Smooth muscle cell (in vitro differentiated cells): Measurements from ENCODE around the gene SPON2. TPM values are rescaled to one million over a fixed set of nuclear protein-coding genes. Genes with fewer than 3 reads are reported as not detected.

ENCODE experiments used
- DNase-seq: peaks from one replicate; lab custom pipeline; 2025; ENCODE audit not compliant: unreplicated experiment; lab: John Stamatoyannopoulos, UW
- H2AFZ ChIP-seq: fragments of 200-600 bp; sonication (generic); 2 replicates; pipeline ENCODE4 v1.6.0; 2016; ENCODE audit warnings: antibody characterized with exemption, low read depth, mild to moderate bottlenecking
- H3F3A ChIP-seq: fragments of 200-600 bp; sonication (generic); 2 replicates; pipeline ENCODE4 v1.6.0; 2017; ENCODE audit warnings: antibody characterized with exemption, low read depth
- H3K27ac ChIP-seq: fragments of 200-600 bp; sonication (generic); 2 replicates; pipeline ENCODE4 v1.5.1; 2016; ENCODE audit warnings: low read depth, mild to moderate bottlenecking
- H3K27me3 ChIP-seq: fragments of 200-600 bp; sonication (generic); 2 replicates; pipeline ENCODE4 v1.6.1; 2016; ENCODE audit warnings: low read depth, mild to moderate bottlenecking
- H3K36me3 ChIP-seq: fragments of 200-600 bp; sonication (generic); 2 replicates; pipeline ENCODE4 v1.5.1; 2016; ENCODE audit warnings: low read depth
- H3K4me1 ChIP-seq: fragments of 200-600 bp; sonication (generic); 2 replicates; pipeline ENCODE4 v1.5.1; 2016; ENCODE audit warnings: low read depth
- H3K4me2 ChIP-seq: fragments of 200-600 bp; sonication (generic); 2 replicates; pipeline ENCODE4 v1.6.0; 2016; ENCODE audit warnings: mild to moderate bottlenecking
- H3K4me3 ChIP-seq: fragments of 200-600 bp; sonication (generic); 2 replicates; pipeline ENCODE4 v1.5.1; 2016; ENCODE audit warnings: mild to moderate bottlenecking
- H3K79me2 ChIP-seq: fragments of 200-600 bp; sonication (generic); 2 replicates; pipeline ENCODE4 v1.6.0; 2016; ENCODE audit warnings: low read depth, mild to moderate bottlenecking
- H3K9ac ChIP-seq: fragments of 200-600 bp; sonication (generic); 2 replicates; pipeline ENCODE4 v1.6.0; 2016; ENCODE audit warnings: low read depth
- H3K9me3 ChIP-seq: fragments of 200-600 bp; sonication (generic); replicated peaks from 2 replicates; pipeline ENCODE4 v1.5.1; 2016; ENCODE audit warnings: low read depth
- H4K20me1 ChIP-seq: fragments of 200-600 bp; sonication (generic); 2 replicates; pipeline ENCODE4 v1.6.0; 2016; ENCODE audit warnings: low read depth
- CTCF ChIP-seq: fragments of 200-600 bp; sonication (generic); IDR thresholded peaks from 2 replicates; pipeline ENCODE4 v1.5.1; 2017; ENCODE audit warnings: borderline replicate concordance, mild to moderate bottlenecking, antibody characterized with exemption; ENCODE audit not compliant: insufficient read depth, poor library complexity, severe bottlenecking
- WGBS: methylation state at CpG from one replicate; pipeline ENCODE4 v1.1.7; 2016; ENCODE audit warnings: low lambda C conversion rate; 5-methylcytosine and 5-hydroxymethylcytosine counted together
- polyA plus RNA-seq: library from polyadenylated mRNA; unstranded; fragments of >200 nt; fragmentation: Nextera tagmentation; extraction: Ambion mirVana; gene quantifications from 2 replicates; pipeline ENCODE4 v1.2.1, GENCODE V29; 2016
- total RNA-seq: library from RNA; depleted of rRNA; stranded (reverse); fragments of >200 nt; gene quantifications from 2 replicates; pipeline ENCODE4 v1.2.3, GENCODE V29; 2014

The SPON2 gene
- total and polyA plus RNA-seq, 2 experiments from 2014 or later = 171 to 427 TPM

GRCh38 chr4:1213336-1213995 is 41.1 kb upstream of the SPON2 start:
- no peak overlapping the region for H2AFZ ChIP-seq
- H3K9ac ChIP-seq = no peak overlapping the region
- peaks cover 7% of the 10 kb centered on the region for H3K79me2 ChIP-seq
- H3K4me3 ChIP-seq = no peak overlapping the region
- no peak overlapping the region for H3K4me2 ChIP-seq
- H3K36me3 ChIP-seq = no peaks in the 10 kb centered on the region
- H3K27ac ChIP-seq = no peak overlapping the region
- H3K27me3 ChIP-seq = no peaks in the 10 kb centered on the region
- H3K4me1 ChIP-seq = no peaks in the 10 kb centered on the region
- WGBS = 94% methylated on average over 20 of the region's 20 CpGs
- TF ChIP-seq CTCF = no peak
- H4K20me1 ChIP-seq = peaks cover 42% of the 10 kb centered on the region
- no peaks in the 10 kb centered on the region for H3F3A ChIP-seq
- H3K9me3 ChIP-seq = no peaks in the 10 kb centered on the region
- no peak for DNase-seq

- DNase-seq = no peak
- H3K9ac ChIP-seq = no peak overlapping the region
- no peak overlapping the region for H3K27ac ChIP-seq
- H3K4me2 ChIP-seq = no peak overlapping the region
- H3K4me1 ChIP-seq = no peaks in the 10 kb centered on the region
- no peaks in the 10 kb centered on the region for H3K9me3 ChIP-seq
- TF ChIP-seq CTCF = no peak
- 98% methylated on average over 18 of the region's 20 CpGs for WGBS
- H4K20me1 ChIP-seq = peaks cover 35% of the 10 kb centered on the region
- no peaks in the 10 kb centered on the region for H3F3A ChIP-seq
- no peak overlapping the region for H3K4me3 ChIP-seq
- peaks cover 4% of the 10 kb centered on the region for H3K79me2 ChIP-seq
- no peaks in the 10 kb centered on the region for H3K27me3 ChIP-seq
- H2AFZ ChIP-seq = no peak overlapping the region
- no peaks in the 10 kb centered on the region for H3K36me3 ChIP-seq
These were observed 40.4 kb upstream of the SPON2 start for GRCh38 chr4:1212546-1213335.

GRCh38 chr4:1211891-1212545 is 39.6 kb upstream of the SPON2 start:
- no peak for TF ChIP-seq CTCF
- no peaks in the 10 kb centered on the region for H3K27me3 ChIP-seq
- no peak overlapping the region for H3K4me3 ChIP-seq
- H3K4me1 ChIP-seq = no peaks in the 10 kb centered on the region
- H4K20me1 ChIP-seq = peaks cover 28% of the 10 kb centered on the region
- no peak overlapping the region for H2AFZ ChIP-seq
- no peak overlapping the region for H3K27ac ChIP-seq
- H3K79me2 ChIP-seq = no peaks in the 10 kb centered on the region
- no peak overlapping the region for H3K4me2 ChIP-seq
- H3K9me3 ChIP-seq = no peaks in the 10 kb centered on the region
- no peak overlapping the region for H3K9ac ChIP-seq
- no peaks in the 10 kb centered on the region for H3K36me3 ChIP-seq
- no peaks in the 10 kb centered on the region for H3F3A ChIP-seq
- WGBS = 93% methylated on average over 30 of the region's 34 CpGs
- no peak for DNase-seq
